Lung (tissue), 12 donors: Measurements from ENCODE around the gene SMIM44. TPM values are rescaled to one million over a fixed set of nuclear protein-coding genes. Genes with fewer than 3 reads are reported as not detected.

Source experiments
- ATAC-seq: fragments of 200-7000 bp; cut with Tn5 transposase; one replicate; pipeline ENCODE4 v1.9.1; 2020; ENCODE audit warnings: moderate number of reproducible peaks; ENCODE audit not compliant: insufficient read depth, low FRiP score
- DNase-seq, 3 donors: peaks; one replicate each; pipeline ENCODE4 v3.0.0-alpha.2; 2013 to 2017
- H3K27ac ChIP-seq, 2 donors: one replicate each; pipeline ENCODE4 v1.5.1; 2013; ENCODE audit warnings: mild to moderate bottlenecking in 2 of 2, moderate library complexity in 2 of 2, control low read depth in 1 of 2, inconsistent platforms in 1 of 2, low read depth in 1 of 2, low read length in 1 of 2
- H3K27me3 ChIP-seq, 3 donors: one replicate each; pipeline ENCODE4 v1.5.1; 2013; ENCODE audit warnings: low read length in 2 of 3; ENCODE audit not compliant: control insufficient read depth in 3 of 3, insufficient read depth in 3 of 3
- H3K36me3 ChIP-seq, 4 donors: one replicate each; pipeline ENCODE4 v1.5.1; 2013; ENCODE audit warnings: low read length in 4 of 4, mild to moderate bottlenecking in 1 of 4, moderate library complexity in 1 of 4; ENCODE audit not compliant: control insufficient read depth in 4 of 4, insufficient read depth in 4 of 4
- H3K4me1 ChIP-seq, 5 donors: one replicate each; pipeline ENCODE4 v1.5.1; 2013; ENCODE audit warnings: low read length in 5 of 5, mild to moderate bottlenecking in 2 of 5, moderate library complexity in 1 of 5; ENCODE audit not compliant: control insufficient read depth in 5 of 5, insufficient read depth in 5 of 5
- H3K4me3 ChIP-seq: one replicate; pipeline ENCODE4 v1.5.1; 2013; ENCODE audit warnings: mild to moderate bottlenecking, control low read depth, moderate library complexity
- H3K9ac ChIP-seq, 2 donors: one replicate each; pipeline ENCODE4 v1.5.1; 2013; ENCODE audit warnings: low read length in 2 of 2, control low read depth in 1 of 2; ENCODE audit not compliant: insufficient read depth in 1 of 2
- H3K9me3 ChIP-seq, 4 donors: one replicate each; pipeline ENCODE4 v1.5.1; 2013; ENCODE audit warnings: low read length in 3 of 4, mild to moderate bottlenecking in 1 of 4, moderate library complexity in 1 of 4; ENCODE audit not compliant: control insufficient read depth in 4 of 4, insufficient read depth in 3 of 4
- WGBS, 2 donors: extraction: QIAGEN DNeasy Blood & Tissue Kit; methylation state at CpG; one replicate each; pipeline ENCODE4 v1.1.7; 2013; 5-methylcytosine and 5-hydroxymethylcytosine counted together
- polyA plus RNA-seq, 2 donors: library from polyadenylated mRNA; stranded (reverse); fragments of 200-250 nt; gene quantifications; one replicate each; pipeline ENCODE4 v1.2.1, GENCODE V29; 2013
- total RNA-seq, 2 donors: library from RNA; depleted of rRNA in 1 of 2; stranded (reverse); fragments of >200 nt in 1 of 2; gene quantifications; one replicate each; pipeline ENCODE4 v1.2.1, GENCODE V29; 2014 to 2021
- TF ChIP-seq, protein P1 (sequence below): IDR thresholded peaks from 2 replicates; pipeline ENCODE4 v1.5.1; 2012; ENCODE audit warnings: mild to moderate bottlenecking; ENCODE audit errors: control extremely low read depth, extremely low read depth
- donor health status: control.
- donor health status: control.
- donor health status: Bipolar disorder and iron deficiency.
- donor health status: healthy.
- donor health status: DM: yes; HTN: yes; CAD: no.

Gene SMIM44
- total and polyA plus RNA-seq, 4 donors = not detected

GRCh38 chr19:3458229-3459088 is 24.8 kb downstream of the SMIM44 start:
- 57 to 69% methylated on average over 18 to 19 of the region's 19 CpGs for WGBS, 2 donors
- H3K9ac ChIP-seq = peak overlapping the region in 1 of 2 donors; percentile 77

DNA sequence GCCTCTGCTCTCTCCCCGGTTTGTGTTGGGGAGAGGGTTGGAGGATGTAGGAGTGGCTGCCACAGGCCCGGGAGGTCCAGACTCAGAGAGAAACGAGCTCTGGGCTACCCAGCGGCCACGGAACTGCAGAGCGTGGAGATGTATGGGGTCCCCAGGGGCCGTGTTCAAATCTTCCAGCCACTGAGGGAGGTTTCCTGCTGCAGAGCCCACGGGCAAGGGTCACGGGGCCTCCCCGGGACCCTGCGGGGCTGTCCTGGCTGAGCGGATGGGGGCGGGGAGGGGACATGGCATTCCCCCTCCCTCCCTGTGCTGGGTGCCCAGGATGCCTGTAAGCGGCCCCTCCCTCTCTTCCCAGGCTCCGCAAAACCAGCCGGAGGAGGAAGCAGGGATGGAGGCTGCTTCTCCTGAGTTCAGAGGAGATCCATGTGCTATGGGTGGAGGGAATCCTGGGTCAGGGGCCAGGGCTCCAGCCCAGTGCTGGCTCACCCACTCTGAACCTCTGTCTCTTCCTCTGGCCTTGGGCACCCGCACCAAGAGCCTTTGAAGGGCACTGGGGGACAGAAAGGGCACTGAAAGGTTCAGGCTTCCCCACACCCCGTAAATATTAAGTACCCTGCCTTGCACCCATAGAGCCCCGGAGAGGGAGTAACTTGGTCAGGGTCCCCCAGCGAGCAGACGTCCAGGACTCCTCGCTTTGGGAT is 25.6 kb downstream of the SMIM44 start:
- Histone ChIP-seq H3K4me3 (no peak overlapping the region), H3K9ac (no peak overlapping the region), H3K9me3 (peaks cover 0 to 2% (median 0%) of the 10 kb centered on the region in 4 donors), H3K36me3 (peaks cover 14 to 56% (median 18%) of the 10 kb centered on the region in 4 donors), H3K27ac (peak overlapping the region; percentile 68 to 89), H3K27me3 (no peaks in the 10 kb centered on the region), H3K4me1 (peaks cover 0 to 38% (median 9%) of the 10 kb centered on the region in 5 donors)
- WGBS, 2 donors = 58 to 66% methylated on average over 20 to 22 of the region's 22 CpGs
- no peak for ATAC-seq
- TF ChIP-seq, protein P1, sequence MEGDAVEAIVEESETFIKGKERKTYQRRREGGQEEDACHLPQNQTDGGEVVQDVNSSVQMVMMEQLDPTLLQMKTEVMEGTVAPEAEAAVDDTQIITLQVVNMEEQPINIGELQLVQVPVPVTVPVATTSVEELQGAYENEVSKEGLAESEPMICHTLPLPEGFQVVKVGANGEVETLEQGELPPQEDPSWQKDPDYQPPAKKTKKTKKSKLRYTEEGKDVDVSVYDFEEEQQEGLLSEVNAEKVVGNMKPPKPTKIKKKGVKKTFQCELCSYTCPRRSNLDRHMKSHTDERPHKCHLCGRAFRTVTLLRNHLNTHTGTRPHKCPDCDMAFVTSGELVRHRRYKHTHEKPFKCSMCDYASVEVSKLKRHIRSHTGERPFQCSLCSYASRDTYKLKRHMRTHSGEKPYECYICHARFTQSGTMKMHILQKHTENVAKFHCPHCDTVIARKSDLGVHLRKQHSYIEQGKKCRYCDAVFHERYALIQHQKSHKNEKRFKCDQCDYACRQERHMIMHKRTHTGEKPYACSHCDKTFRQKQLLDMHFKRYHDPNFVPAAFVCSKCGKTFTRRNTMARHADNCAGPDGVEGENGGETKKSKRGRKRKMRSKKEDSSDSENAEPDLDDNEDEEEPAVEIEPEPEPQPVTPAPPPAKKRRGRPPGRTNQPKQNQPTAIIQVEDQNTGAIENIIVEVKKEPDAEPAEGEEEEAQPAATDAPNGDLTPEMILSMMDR = no peak
- DNase-seq = peak in 2 of 3 donors; percentile 43 to 47

More at GRCh38 chr19:3458229-3459088, 24.8 kb downstream of the SMIM44 start:
- no peak for ATAC-seq
- peak; percentile 64 to 65 (median 65) for DNase-seq
- H3K27ac ChIP-seq = peak overlapping the region; percentile 68 to 89
- H3K4me3 ChIP-seq = no peak overlapping the region
- H3K9me3 ChIP-seq = no peaks in the 10 kb centered on the region
- no peaks in the 10 kb centered on the region for H3K27me3 ChIP-seq
- peaks cover 11 to 57% (median 18%) of the 10 kb centered on the region in 4 donors for H3K36me3 ChIP-seq
- H3K4me1 ChIP-seq = peaks cover 0 to 43% (median 9%) of the 10 kb centered on the region in 5 donors
- TF ChIP-seq, protein P1 = no peak

DNA sequence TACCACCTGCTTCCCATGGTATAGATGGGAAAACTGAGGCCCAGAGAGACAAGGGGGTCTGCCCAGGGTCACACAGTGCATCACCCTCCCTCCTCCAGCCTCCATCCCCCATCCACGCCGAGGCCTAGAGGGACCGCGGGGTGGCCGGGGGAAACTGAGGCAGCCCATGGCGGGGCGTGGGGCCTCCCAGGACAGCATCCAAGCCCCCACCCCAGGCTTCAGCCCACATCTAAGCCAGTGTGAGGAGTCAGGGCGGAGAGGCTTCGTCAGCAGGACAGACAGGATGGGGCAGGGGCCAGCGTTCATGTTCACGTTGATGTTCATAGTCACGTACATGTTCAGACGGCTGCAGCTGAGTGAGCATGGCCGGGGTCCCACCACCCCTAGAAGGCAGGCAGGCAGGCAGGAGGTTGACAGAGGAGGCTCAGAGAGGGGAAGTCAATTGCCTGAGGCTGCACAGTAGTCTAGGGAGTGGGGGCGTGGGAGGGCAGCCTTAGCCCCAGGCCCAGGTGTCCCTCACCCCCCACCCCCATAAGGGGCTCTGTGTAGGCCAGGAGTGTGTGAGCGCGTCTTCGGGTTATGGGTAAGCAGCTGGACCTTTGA is 26.2 kb downstream of the SMIM44 start:
- ATAC-seq (no peak), DNase-seq (no peak)
- H3K9ac ChIP-seq = no peak overlapping the region
- H3K27ac ChIP-seq = peak overlapping the region; percentile 68 to 89
- peaks cover 0 to 37% (median 9%) of the 10 kb centered on the region in 5 donors for H3K4me1 ChIP-seq
- H3K4me3 ChIP-seq = no peak overlapping the region
- 83 to 84% methylated on average over 18 of the region's 18 CpGs for WGBS, 2 donors
- no peaks in the 10 kb centered on the region for H3K27me3 ChIP-seq
- H3K36me3 ChIP-seq = peaks cover 16 to 59% (median 20%) of the 10 kb centered on the region in 4 donors
- TF ChIP-seq, protein P1 = no peak
- peaks cover 0 to 2% (median 0%) of the 10 kb centered on the region in 4 donors for H3K9me3 ChIP-seq
